ENCODE data around the gene SIK3. TPM values are rescaled to one million over a fixed set of nuclear protein-coding genes. Genes with fewer than 3 reads are reported as not detected.

SIK3 gene
- total RNA-seq, 2 experiments from 2014 or later, result 81.4 to 86.1 TPM

- Histone ChIP-seq H3K9me3 (ENCODE audit: control insufficient read depth in 1 of 2, insufficient read depth in 1 of 2, low read length in 2 of 2) (no peaks in the 10 kb centered on the region), H3K27ac (ENCODE audit: low read depth in 1 of 2, low read length in 2 of 2) (no peak overlapping the region), H3K27me3 (ENCODE audit: control insufficient read depth in 1 of 2, insufficient read depth in 2 of 2, low read length in 2 of 2) (no peaks in the 10 kb centered on the region), H3K4me3 (ENCODE audit: low read length) (no peak overlapping the region), H3K36me3 (ENCODE audit: insufficient read depth, low read length) (no peaks in the 10 kb centered on the region), H3K4me1 (ENCODE audit: insufficient read depth, low read length) (peaks cover 26% of the 10 kb centered on the region)
- no peak overlapping the region for H3K4me3 Mint-ChIP-seq
- no peak for TF ChIP-seq CTCF (IDR thresholded peaks at IDR 0.05)
- H3K9me3 Mint-ChIP-seq, result no peaks in the 10 kb centered on the region
- peak; percentile 53 for ATAC-seq (ENCODE audit: poor library complexity)
- peaks cover 19% of the 10 kb centered on the region for H3K36me3 Mint-ChIP-seq (ENCODE audit: low read depth)
- intact Hi-C loops (cut with DNase I, micrococcal nuclease), result no loop called here
- no peaks in the 10 kb centered on the region for H3K27me3 Mint-ChIP-seq
- peak overlapping the region; percentile 22 for H3K27ac Mint-ChIP-seq
- H3K4me1 Mint-ChIP-seq (ENCODE audit: low read depth), result peaks cover 77% of the 10 kb centered on the region
- ChIA-PET CTCF (interaction anchor here (0.6 to 1.1 kb wide), 3 partner anchors 8 to 74 kb away, joined by 3 read pairs; no protein-coding TSS in a partner anchor), POLR2A (interaction anchor here (1.0 kb wide), 1 partner anchor 18 kb away, joined by 3 read pairs; no protein-coding TSS in a partner anchor)
- peak in 2 of 14 experiments; percentile 31 to 46 for DNase-seq
Measured at GRCh38 chr11:117002639-117003299, 95.5 kb downstream of the SIK3 start.

- Mint-ChIP-seq H3K27me3 (no peaks in the 10 kb centered on the region), H3K4me3 (no peak overlapping the region), H3K36me3 (ENCODE audit: low read depth) (peaks cover 19% of the 10 kb centered on the region), H3K9me3 (no peaks in the 10 kb centered on the region), H3K4me1 (ENCODE audit: low read depth) (peaks cover 71% of the 10 kb centered on the region), H3K27ac (peak overlapping the region; percentile 34)
- ChIA-PET POLR2A (no interaction called here), CTCF (interaction anchor here (1.3 kb wide), 1 partner anchor 105 kb away, joined by 3 read pairs; no protein-coding TSS in a partner anchor)
- peak in 3 of 14 experiments; percentile 14 to 41 (median 33) for DNase-seq
- TF ChIP-seq CTCF (IDR thresholded peaks at IDR 0.05), result no peak
- no peaks in the 10 kb centered on the region for H3K36me3 ChIP-seq (ENCODE audit: insufficient read depth, low read length)
- H3K27me3 ChIP-seq (ENCODE audit: control insufficient read depth in 1 of 2, insufficient read depth in 2 of 2, low read length in 2 of 2), result no peaks in the 10 kb centered on the region
- H3K4me1 ChIP-seq (ENCODE audit: insufficient read depth, low read length), result peaks cover 26% of the 10 kb centered on the region
- H3K27ac ChIP-seq (ENCODE audit: low read depth in 1 of 2, low read length in 2 of 2), result no peak overlapping the region
- intact Hi-C loops (cut with DNase I, micrococcal nuclease), result no loop called here
- no peaks in the 10 kb centered on the region for H3K9me3 ChIP-seq (ENCODE audit: control insufficient read depth in 1 of 2, insufficient read depth in 1 of 2, low read length in 2 of 2)
- ATAC-seq (ENCODE audit: poor library complexity), result peak; percentile 17
- H3K4me3 ChIP-seq (ENCODE audit: low read length), result no peak overlapping the region
Measured at GRCh38 chr11:117000014-117000737, 98.1 kb downstream of the SIK3 start.

GRCh38 chr11:116997071-116997470 lies 101.2 kb downstream of the SIK3 start:
- Histone ChIP-seq H3K4me3 (ENCODE audit: low read length) (no peak overlapping the region), H3K27ac (ENCODE audit: low read depth in 1 of 2, low read length in 2 of 2) (no peak overlapping the region), H3K27me3 (ENCODE audit: control insufficient read depth in 1 of 2, insufficient read depth in 2 of 2, low read length in 2 of 2) (no peaks in the 10 kb centered on the region), H3K36me3 (ENCODE audit: insufficient read depth, low read length) (no peaks in the 10 kb centered on the region), H3K9me3 (ENCODE audit: control insufficient read depth in 1 of 2, insufficient read depth in 1 of 2, low read length in 2 of 2) (no peaks in the 10 kb centered on the region), H3K4me1 (ENCODE audit: insufficient read depth, low read length) (peaks cover 34% of the 10 kb centered on the region)
- intact Hi-C loops (cut with DNase I, micrococcal nuclease), result no loop called here
- CTCF ChIA-PET, result interaction anchor here (0.7 kb wide), 3 partner anchors 11 to 108 kb away, joined by 3 to 5 read pairs (median 4); no protein-coding TSS in a partner anchor
- no peaks in the 10 kb centered on the region for H3K27me3 Mint-ChIP-seq
- peaks cover 3% of the 10 kb centered on the region for H3K36me3 Mint-ChIP-seq (ENCODE audit: low read depth)
- no peaks in the 10 kb centered on the region for H3K9me3 Mint-ChIP-seq
- ATAC-seq (ENCODE audit: poor library complexity) (no peak), DNase-seq (no peak)
- H3K4me3 Mint-ChIP-seq, result no peak overlapping the region
- peak overlapping the region; percentile 30 for H3K27ac Mint-ChIP-seq
- H3K4me1 Mint-ChIP-seq (ENCODE audit: low read depth), result peaks cover 68% of the 10 kb centered on the region
- POLR2A ChIA-PET, result interaction anchor here (0.7 kb wide), 1 partner anchor 67 kb away, joined by 3 read pairs; no protein-coding TSS in a partner anchor
- TF ChIP-seq CTCF (IDR thresholded peaks at IDR 0.05), result no peak

All from CD4-positive, alpha-beta T cell (primary cell).